HS-27A (cell line): ENCODE results near the gene RRP8.

Source experiments
- DNase-seq: peaks from one replicate; pipeline ENCODE4 v3.0.0-alpha.2; 2012; ENCODE audit warnings: low read depth, missing footprints

Gene RRP8

DNA sequence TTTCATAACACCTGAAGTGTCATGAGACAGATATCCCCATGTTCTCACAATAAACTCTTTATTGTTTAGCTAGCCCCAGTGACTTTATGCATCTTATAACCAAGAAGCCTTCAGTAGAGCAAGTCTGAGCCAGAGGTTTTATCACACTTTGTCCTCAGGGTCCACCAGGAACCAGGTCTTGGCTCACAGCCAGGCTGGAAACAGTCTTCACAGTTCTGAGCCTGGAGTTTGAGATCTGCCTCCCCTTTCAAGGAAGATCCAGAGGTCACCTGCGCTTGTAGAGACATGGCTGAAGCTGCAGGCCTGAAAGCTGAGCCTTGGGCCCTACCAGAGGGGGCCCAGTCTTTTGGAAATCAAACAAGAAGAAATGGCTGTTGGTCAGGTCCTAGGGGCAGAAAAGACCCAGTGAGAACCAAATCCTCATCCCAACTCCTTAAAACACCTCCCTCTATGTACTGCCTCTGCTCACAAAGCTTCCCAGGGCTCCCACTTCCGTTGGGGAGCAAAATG lies 3.5 kb downstream of the RRP8 start:
- no peak for DNase-seq

DNA sequence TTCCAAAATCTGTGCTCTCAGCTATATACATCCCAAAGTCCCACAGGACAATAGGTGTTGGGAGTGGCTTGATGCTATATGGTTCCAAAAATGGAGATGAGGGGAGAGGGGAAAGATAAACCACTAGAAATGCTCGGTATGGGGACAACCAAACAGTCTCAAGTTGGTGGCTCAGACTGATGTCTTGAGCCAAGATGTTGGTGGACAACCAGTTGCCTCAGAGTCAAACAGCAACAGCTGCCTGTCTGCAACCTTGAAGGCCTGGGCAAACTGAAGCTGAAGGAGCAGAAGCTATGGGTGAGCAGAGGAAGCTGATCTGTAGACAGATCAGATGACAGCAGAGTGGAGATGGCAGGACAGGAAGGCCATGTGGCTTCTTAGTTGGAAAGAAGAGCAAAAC lies 4.0 kb downstream of the RRP8 start:
- no peak for DNase-seq

DNA sequence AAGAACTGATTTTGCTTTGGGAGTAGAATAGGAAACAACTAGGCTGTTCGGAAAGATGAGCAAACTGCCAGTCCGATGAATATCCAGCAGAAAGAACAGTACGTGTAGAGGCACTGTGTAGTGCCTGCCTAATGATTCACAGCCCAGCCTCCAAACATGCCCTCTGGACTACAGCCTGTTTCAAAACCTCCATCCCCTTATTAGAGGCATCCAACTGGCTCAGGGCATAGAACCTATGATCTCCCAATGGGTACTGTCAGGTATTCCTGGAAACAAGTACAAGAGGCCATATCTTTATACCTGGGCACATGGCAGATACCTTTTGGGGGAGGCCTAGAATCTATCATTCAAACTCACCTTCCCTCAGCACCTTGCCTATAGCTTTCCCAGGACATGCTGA lies 4.9 kb downstream of the RRP8 start:
- no peak for DNase-seq

DNA sequence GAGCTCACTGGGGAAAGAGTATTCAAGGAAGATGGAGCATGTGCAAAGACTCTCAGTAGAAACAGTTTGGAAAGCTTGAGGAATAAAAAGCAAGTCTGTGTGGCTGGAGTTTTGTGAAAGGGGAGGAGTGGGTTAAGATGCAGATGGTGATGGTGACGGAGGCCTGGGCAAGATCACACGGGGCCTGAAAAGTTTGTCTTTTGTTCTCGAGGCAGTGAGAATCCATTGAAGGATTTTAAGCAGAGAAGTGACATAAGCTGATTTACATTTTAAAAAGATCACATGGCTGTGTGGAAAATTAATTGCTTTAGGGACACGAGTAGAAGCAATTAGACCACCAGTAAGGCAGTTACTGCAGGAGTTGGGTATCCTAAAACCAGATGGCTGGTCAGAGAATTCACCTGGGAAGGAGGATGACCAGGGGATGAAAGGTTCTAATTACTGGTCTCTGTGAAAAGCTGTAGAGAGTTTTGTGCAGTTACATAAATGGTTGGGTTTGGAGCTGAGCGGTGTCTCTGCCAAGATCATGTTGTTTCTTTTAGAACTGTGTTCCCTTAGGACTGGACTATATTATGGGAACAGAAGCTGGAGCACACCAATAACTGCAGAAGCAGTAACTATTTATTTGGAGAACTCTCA lies 7.1 kb downstream of the RRP8 start:
- no peak for DNase-seq

DNA sequence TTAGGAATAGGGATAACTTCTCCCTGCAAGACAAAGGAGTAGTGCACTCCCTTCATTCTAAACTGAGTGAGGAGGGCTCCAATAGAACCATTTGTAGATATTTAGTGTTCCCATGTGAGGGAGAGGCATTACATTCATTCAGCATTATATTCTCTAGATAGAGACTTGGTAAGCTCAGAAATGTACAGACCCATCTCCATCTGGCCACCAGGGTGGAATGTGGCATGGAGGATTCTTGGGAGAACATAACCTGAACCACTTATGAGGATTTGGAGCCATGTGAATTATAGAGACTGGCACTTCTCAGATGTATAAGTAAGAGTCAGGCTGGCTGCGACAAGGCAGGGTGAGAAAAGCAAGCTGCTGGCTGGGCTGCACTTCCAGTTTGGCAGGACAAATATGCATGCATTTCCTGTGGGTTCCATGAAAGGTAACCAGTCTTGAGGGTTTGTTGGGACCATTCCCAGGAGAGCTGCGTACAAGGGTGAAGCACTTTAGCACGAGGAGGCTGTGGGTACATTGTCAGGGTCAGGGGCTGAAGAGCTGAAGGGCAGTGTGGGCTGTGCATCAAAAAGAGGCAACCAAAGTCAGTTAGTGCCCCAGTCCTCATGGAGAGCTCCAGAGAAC lies 9.2 kb downstream of the RRP8 start:
- DNase-seq, result no peak

DNA sequence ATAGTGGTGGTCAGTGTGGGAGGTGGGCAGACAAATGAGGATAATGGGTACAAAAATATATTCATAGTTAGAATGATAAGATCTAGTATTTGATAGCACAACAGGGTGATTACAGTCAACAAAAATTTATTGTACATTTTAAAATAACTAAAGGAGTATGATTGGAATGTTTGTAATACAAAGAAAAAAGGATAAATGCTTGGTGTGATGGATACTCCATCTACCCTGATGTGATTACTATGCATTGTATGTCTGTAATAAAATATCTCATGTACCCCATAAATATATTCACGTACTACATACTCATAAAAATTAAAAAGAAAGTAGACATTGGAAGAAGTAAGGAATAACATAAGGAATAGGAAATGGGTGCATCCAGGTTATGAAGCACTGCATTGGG lies 15.4 kb downstream of the RRP8 start:
- DNase-seq, result no peak

DNA sequence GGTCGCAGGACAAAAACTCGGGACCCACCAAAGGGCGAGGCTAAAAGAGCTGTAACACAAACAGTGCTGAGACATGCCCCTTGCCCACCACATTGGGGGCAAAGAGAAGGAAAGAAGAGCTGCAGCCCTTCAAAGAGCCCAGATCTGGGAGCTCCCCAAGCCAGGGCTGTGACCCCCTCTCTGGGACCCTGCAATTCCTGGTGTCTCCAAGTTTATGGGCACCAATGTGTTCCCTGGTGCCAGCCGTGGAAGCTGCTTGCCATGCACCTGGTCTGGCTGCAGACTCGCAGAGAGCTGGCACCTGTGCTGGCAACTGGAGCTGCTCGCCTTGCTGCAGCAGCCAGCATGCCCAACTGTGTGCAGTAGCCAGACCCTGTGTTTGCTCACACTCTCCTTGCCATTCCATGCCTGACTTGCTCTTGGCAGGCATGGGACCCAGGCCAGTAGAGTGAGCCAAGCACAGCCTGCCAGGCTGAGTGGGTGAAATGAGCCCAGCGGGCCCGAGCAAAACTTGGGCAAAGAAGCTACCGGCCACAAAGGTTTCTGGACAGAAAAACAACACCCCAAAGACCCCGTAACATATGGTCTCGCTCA lies 16.0 kb downstream of the RRP8 start:
- no peak for DNase-seq

DNA sequence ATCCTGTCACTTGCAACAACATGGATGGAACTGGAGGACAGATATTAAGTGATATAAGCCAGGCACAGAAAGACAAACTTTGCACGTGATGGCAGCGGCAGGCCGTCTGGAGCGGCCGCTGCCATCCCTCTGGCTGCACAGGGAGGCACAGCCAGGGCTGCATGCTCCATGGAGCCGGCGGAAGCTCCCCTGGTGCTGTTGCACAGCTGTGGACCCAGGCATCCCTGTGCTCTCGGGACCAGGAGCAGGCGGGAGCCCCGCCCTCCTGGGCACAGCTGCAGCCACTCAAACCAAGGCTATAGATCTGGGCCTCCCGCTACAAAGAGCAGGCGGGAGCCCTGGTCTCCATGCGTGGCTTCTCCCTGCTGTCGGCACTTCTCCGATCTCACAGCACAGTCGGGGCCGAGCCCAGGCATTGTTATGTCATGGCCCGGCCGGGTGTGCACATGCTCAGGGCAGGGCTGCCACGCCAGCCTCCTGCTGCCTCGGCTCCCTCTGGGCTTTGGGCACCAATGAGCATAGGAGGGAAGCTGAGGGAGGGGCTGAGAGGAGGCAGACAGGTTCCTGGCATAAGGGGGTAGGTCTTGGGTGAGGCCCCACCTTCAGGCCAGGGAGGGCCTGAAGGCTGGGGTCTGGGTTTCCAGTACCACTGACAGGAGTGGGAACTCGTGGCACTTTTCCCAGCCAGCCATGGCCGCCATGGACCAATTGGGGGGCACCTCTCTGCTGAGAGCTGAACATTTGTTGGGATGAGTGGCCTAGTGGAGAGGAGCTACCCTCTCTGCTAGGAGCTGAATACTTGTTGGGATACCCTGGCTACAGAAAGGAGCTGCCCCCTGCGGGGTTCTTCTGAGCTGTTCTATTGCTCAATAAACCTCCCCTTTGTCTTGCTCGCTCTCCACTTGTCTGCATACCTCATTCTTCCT lies 16.7 kb downstream of the RRP8 start:
- DNase-seq, result no peak

DNA sequence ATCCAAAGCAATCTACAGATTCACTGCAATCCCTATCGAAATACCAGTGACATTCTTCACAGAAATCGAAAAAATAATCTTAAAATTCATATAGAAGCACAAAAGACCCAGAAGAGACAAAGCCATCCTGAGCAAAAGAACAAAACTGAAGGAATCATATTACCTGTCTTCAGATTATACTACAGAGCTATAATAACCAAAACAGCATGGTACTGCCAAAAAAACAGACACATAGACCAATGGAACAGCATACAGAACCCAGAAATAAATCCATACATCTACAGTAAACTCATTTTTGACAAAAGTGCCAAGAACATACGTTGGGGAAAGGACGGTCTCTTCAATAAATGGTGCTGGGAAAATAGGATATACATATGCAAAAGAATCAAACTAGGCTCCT lies 18.9 kb downstream of the RRP8 start:
- DNase-seq, result no peak

DNA sequence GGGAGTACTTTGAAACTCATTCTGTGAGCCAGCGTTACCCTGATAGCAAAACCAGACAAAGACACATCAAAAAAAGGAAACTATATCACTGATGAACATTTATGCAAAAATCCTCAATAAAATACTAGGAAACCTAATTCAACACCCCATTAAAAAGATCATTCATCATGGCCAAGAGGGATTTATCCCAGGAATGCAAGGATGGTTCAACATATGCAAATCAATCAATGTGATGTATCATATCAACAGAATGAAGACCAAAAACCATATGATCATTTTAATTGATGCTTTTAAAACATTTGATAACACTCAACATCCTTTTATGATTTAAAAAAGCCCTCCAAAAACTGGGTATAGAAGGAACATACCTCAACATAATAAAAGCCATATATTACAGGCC lies 19.8 kb downstream of the RRP8 start:
- no peak for DNase-seq

DNA sequence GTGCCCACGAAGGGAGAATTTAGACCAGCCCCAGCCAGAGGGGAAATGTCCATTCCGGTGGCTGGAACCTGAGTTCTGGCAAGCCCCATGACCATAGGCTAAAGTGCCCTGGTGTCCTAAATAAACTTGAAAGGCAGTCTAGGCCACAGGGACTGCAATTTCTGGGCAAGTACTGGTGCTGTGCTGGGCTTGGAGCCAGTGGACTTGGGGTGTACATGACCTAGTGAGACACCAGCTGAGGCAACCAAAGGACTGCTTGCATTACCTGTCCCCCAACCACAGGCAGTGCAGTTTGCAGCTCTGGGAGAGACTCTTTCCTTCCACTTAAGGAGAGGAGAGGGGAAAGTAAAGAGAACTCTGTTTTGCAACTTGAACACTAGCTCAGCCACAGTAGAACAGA lies 23.7 kb downstream of the RRP8 start:
- DNase-seq, result no peak

DNA sequence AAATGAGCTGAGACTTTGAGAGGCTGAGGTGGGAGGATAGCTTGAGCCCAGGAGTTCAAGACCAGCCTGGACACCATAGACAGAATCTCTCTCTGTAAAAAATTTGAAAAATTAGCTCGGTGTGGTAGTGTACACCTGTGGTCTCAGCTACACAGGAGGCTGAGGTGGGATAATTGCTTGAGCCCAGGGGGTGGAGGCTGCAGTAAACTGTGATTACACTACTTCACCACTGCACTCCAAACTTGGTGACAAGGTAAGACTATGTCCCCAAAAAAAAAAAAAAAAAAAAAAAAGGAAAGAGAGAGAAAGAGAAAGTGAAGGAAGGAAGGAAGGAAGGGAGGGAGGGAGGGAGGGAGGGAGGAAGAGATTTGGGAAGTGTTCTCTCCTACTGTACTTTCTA lies 25.3 kb downstream of the RRP8 start:
- DNase-seq, result no peak

DNA sequence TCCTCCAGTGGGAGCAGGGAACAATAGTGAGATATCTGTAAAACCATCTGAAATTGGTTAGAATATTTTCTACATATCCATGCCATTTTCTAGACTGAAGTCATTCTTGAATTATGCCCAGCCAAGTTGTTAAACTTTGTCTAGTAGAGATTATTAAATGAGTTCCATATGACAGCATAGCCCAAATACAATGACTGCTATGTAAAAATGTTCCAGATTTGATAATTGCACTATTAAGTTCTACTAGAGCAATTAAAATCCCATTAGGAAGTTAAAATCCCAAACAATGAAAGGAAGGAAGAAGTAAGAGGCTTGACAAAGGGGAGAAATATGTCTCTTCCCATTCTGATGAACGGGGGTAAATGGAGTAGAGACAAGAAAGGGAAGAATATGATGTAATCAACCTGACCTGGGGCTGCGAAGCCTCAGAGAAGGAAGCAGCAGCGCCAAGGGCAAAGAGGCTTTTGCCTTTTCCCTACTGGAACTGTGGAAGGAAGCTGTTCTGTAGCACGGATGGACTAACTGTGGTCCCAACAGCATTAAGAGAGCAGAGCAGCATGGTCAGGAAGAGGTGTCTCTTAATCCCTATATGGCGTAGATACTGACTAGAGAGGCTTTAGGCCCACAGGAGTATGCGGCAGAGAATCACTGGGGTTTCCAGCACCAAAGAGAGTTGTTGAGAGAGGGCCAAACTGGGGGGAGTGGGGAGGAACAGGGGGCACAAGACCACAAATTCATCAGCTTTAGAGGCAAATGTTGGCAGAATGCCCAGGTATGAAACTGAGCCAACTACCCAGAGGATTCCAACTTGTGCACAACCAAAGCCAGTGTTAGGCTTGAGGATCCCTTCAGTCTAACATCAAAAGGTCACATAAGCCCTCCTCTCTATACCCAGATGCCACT lies 26.7 kb downstream of the RRP8 start:
- DNase-seq, result no peak

DNA sequence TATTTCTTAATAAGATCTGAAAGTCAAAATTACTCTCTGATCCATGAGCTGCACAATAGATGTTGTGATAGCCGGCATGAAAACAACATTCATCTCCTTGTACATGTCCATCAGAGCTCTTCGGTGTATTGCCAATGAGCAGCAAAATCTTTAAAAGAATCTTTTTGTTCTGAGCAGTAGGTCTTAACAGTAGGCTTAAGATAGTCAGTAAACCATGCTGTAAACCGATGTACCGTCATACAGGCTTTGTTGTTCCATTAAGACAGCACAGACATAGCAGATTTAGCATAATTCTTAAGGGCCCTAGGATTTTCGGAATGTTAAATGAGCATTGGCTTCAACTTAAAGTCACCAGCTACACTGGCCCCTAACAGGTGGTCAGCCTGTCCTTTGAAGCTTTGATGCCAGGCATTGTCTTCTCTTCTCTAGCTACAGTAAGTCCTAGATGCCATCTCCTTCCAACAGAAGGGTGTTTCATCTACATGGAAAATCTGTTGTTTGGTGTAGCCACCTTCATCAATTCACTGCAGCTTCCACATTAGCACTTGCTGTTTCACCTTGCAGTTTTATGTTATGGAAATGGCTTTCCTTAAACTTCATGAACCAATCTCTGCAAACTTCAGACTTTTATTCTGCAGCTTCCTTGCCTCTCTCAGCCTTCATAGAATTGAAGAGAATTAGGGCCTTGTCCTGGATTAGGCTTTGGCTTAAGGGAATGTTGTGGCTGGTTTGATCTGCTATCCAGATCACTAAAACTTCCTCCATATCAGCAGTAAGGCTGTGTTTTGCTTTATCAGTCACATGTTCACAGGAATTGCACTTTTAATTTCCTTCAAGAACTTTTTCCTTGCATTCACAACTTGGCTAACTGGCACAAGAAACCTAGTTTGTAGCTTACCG lies 28.4 kb downstream of the RRP8 start:
- no peak for DNase-seq

DNA sequence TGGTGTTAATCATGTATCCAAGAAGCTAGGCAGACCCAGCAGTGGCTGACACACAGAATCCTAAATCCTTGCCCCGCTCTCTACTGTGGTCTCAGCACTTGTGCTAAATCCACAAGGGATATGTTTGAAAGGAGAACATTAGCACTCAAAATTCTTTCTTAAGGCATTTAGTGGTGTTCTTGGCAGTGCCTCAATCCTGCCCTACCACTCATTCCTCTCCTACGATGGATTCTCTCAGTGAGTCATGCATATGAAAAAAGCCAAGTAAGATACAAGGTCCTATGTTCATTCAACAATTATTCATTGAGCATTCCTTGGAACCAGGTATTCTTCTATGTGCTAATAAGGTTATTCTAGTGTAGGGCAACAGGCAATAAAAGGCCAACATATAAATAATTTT lies 31.2 kb downstream of the RRP8 start:
- no peak for DNase-seq

DNA sequence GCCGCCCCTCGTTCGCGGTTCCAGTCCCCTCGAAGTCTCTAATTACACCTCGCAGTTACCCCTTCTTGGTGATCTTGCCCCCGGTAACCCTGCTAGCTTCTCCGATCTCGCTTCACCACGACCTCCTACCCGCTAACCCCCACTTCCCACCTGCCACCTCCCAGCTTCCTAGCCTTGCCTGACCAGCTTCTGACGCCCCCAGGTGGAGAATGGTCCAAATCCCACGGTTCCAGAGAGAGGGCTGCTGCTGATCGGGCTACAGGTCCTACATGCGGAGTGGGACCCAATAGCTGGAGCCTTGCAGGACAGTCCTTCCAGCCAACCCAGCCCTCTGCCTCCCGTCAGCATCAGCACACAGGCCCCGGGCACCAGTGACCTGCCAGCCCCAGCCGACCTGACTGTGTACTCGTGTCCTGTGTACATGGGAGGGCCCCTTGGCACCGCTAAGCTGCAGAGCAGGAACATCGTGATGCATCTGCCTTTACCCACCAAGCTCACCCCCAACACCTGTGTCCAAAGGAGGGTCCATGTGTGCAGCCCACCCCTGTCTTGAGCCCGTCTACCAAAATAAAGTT lies 31.9 kb downstream of the RRP8 start:
- no peak for DNase-seq

DNA sequence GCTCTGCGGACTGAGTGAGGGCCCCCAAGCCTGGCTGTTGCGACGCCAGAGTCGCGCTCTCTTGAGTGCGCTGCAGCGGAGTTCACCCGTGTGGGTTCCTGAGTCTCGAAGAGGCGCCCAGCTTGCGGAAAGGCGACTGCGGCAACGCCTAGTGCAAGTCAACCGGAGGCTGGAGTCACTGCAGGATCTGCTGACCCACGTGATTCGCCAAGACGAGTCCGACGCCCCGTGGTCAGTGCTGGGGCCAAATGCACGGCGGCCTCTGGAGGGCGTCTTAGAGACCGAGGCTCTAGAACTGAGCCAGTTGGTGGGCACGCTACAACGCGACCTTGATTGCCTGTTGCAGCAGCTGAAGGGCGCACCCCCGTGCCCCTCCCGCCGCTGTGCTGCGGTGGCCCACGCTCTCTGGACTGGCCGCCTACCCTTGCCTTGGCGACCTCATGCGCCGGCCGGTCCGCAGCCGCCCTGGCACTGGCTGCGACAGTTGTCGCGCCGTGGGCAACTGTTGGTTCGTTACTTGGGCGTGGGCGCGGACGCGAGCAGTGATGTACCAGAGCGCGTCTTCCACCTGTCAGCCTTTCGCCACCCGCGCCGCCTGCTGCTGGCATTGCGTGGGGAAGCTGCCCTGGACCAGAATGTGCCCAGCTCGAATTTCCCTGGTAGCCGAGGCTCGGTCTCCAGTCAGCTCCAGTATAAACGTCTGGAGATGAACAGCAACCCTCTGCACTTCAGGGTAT lies 32.6 kb downstream of the RRP8 start:
- no peak for DNase-seq

DNA sequence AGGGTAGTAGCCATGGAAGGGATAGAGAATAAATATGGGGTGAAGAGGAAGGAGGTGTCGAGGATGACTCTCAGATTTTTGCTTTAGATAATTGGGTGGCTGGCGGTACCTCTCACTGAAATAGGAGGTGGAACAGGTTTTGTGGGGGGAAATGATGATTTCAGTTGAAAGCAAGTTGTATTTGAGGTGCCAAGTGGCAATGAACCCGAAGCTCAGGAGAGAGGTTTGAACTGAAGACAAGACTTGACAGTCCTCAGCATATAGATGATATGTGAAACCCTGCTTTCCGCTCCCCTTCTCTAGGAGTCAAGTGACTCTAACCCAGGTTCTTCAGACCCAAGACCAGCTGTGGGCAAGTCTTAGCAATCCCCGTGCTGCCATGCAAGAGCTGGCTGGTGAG lies 33.7 kb downstream of the RRP8 start:
- no peak for DNase-seq

DNA sequence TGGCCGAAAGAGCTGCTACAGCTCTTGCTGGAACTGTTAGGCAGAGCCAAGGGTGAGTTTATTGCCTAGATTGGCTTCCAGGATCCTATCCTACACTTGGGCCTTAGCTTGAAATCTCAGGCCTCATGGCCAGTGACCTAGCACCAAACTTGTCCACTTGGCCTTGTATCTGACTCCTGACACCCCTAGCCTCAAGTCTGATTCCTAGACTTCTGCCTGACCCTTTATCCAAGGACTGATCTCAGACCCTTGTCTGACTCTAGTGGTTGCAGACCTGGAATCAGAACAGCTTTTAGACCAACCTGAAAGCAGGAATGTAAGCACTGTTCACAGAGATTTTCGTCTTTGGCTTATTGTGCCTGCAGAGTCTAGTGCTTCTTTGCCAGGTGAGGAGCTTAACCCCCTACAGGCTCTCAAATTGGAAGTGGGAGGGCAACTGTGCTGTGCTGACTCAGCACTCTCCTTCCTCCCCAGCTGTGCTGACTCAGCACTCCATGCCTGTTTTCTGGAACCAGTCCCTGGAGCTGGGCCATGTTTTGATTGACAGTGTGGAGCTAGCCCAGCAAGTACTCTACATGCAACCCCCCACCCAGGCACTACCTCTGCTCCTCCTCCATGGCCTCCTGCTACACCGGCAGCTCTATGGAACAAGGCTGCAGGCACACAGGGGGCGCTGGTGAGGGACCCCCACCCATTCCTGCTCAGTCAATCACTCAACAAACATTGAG lies 35.1 kb downstream of the RRP8 start:
- no peak for DNase-seq
